GM19397 (cell line): ENCODE results near the gene PITX1.
A peak's percentile ranks its signal among the peaks of the same experiment; 100 is the strongest.
"Not testable (repeated sequence)": the region's sequence is repeated elsewhere in the genome, so short reads cannot be mapped to it uniquely, and the experiment has no call there.

Source experiments
- ATAC-seq: cut with Tn5 transposase; IDR thresholded peaks from one replicate; pipeline ENCODE4 v1.9.1; 2021; ENCODE audit warnings: mild to moderate bottlenecking, moderate library complexity; ENCODE audit not compliant: unreplicated experiment

PITX1 gene

GRCh38 chr5:135033901-135034235 is at the start of gene PITX1:
Gene PITX1 (minus strand): TSS chr5:135034228. CDS start chr5:135033881, 347 bp downstream.
- peak; percentile 27 for ATAC-seq

- ATAC-seq, result not testable (repeated sequence)
These were observed 49.3 kb upstream of the PITX1 start for GRCh38 chr5:135083334-135083733.

GRCh38 chr5:135081240-135081639 is 47.2 kb upstream of the PITX1 start:
- no peak for ATAC-seq

GRCh38 chr5:135079760-135080159 is 45.7 kb upstream of the PITX1 start:
- ATAC-seq, result no peak

GRCh38 chr5:135079099-135079681 is 45.2 kb upstream of the PITX1 start:
- no peak for ATAC-seq

GRCh38 chr5:135076801-135077200 is 42.8 kb upstream of the PITX1 start:
- ATAC-seq, result no peak

GRCh38 chr5:135076051-135076491 is 42.0 kb upstream of the PITX1 start:
- ATAC-seq, result no peak

- ATAC-seq, result no peak
These were observed 41.6 kb upstream of the PITX1 start for GRCh38 chr5:135075621-135076020.

GRCh38 chr5:135073761-135074345 is 39.8 kb upstream of the PITX1 start:
- ATAC-seq, result no peak

GRCh38 chr5:135072387-135073281 is 38.6 kb upstream of the PITX1 start:
- no peak for ATAC-seq

- no peak for ATAC-seq
These were observed 37.3 kb upstream of the PITX1 start for GRCh38 chr5:135071311-135071710.

GRCh38 chr5:135069895-135070657 is 36.0 kb upstream of the PITX1 start:
- ATAC-seq, result no peak

- ATAC-seq, result no peak
These were observed 35.2 kb upstream of the PITX1 start for GRCh38 chr5:135069016-135069770.

- ATAC-seq, result no peak
These were observed 33.6 kb upstream of the PITX1 start for GRCh38 chr5:135067587-135067986.

GRCh38 chr5:135066781-135067180 is 32.8 kb upstream of the PITX1 start:
- ATAC-seq, result no peak

- no peak for ATAC-seq
These were observed 31.6 kb upstream of the PITX1 start for GRCh38 chr5:135065306-135066265.

GRCh38 chr5:135064235-135064570 is 30.2 kb upstream of the PITX1 start:
- no peak for ATAC-seq

GRCh38 chr5:135063511-135064234 is 29.6 kb upstream of the PITX1 start:
- ATAC-seq, result no peak

- ATAC-seq, result no peak
These were observed 29.0 kb upstream of the PITX1 start for GRCh38 chr5:135063056-135063445.
